ENCODE data around the gene TMEM184C. TPM values are rescaled to one million over a fixed set of nuclear protein-coding genes. Genes with fewer than 3 reads are reported as not detected.

Gene TMEM184C
- total RNA-seq, 2 donors from 2014 or later = 30.3 to 35.7 TPM

- no peaks in the 10 kb centered on the region for H3K4me1 Mint-ChIP-seq
- TF ChIP-seq CTCF (conservative IDR thresholded peaks at IDR 0.05) = no peak
- Histone ChIP-seq H3K9ac (ENCODE audit: extremely low read depth, low read length, poor library complexity, severe bottlenecking) (no peak overlapping the region), H3K36me3 (ENCODE audit: control insufficient read depth, insufficient read depth, low read length) (peaks cover 67% of the 10 kb centered on the region), H3K27ac (ENCODE audit: low read depth, low read length) (no peak overlapping the region), H3K9me3 (ENCODE audit: control insufficient read depth, low read length) (no peaks in the 10 kb centered on the region), H3K27me3 (ENCODE audit: control insufficient read depth, insufficient read depth, low read length, poor library complexity, severe bottlenecking) (no peaks in the 10 kb centered on the region), H3K4me1 (ENCODE audit: control insufficient read depth, insufficient read depth, low read length) (no peaks in the 10 kb centered on the region), H3K4me3 (ENCODE audit: low read length) (no peak overlapping the region)
- H3K27ac Mint-ChIP-seq = no peak overlapping the region
- H3K9me3 Mint-ChIP-seq = no peaks in the 10 kb centered on the region
- peaks cover 67% of the 10 kb centered on the region for H3K36me3 Mint-ChIP-seq (ENCODE audit: low read depth)
- 100% methylated on average over 1 of the region's 1 CpG; no CpG with 5 or more reads in 1 of the 2 experiments for WGBS, 2 experiments (ENCODE audit: insufficient coverage in 1 of 2, insufficient read length in 1 of 2)
- no peaks in the 10 kb centered on the region for H3K27me3 Mint-ChIP-seq (ENCODE audit: insufficient read depth)
- no peak for DNase-seq
- no peak overlapping the region for H3K4me3 Mint-ChIP-seq
Measured at GRCh38 chr4:147638365-147638764, 21.2 kb downstream of the TMEM184C start.

GRCh38 chr4:147638942-147639341 lies 21.7 kb downstream of the TMEM184C start:
- no peaks in the 10 kb centered on the region for H3K9me3 ChIP-seq (ENCODE audit: control insufficient read depth, low read length)
- no peak overlapping the region for H3K4me3 ChIP-seq (ENCODE audit: low read length)
- WGBS, 2 experiments (ENCODE audit: insufficient coverage in 1 of 2, insufficient read length in 1 of 2) = 80 to 89% methylated on average over 1 to 2 of the region's 2 CpGs
- no peaks in the 10 kb centered on the region for H3K27me3 ChIP-seq (ENCODE audit: control insufficient read depth, insufficient read depth, low read length, poor library complexity, severe bottlenecking)
- DNase-seq = no peak
- Mint-ChIP-seq H3K9me3 (no peaks in the 10 kb centered on the region), H3K27me3 (ENCODE audit: insufficient read depth) (no peaks in the 10 kb centered on the region), H3K27ac (no peak overlapping the region), H3K4me1 (no peaks in the 10 kb centered on the region), H3K4me3 (no peak overlapping the region), H3K36me3 (ENCODE audit: low read depth) (peaks cover 63% of the 10 kb centered on the region)
- H3K9ac ChIP-seq (ENCODE audit: extremely low read depth, low read length, poor library complexity, severe bottlenecking) = no peak overlapping the region
- peaks cover 62% of the 10 kb centered on the region for H3K36me3 ChIP-seq (ENCODE audit: control insufficient read depth, insufficient read depth, low read length)
- H3K4me1 ChIP-seq (ENCODE audit: control insufficient read depth, insufficient read depth, low read length) = no peaks in the 10 kb centered on the region
- no peak for TF ChIP-seq CTCF (conservative IDR thresholded peaks at IDR 0.05)
- no peak overlapping the region for H3K27ac ChIP-seq (ENCODE audit: low read depth, low read length)

GRCh38 chr4:147639388-147639787 lies 22.2 kb downstream of the TMEM184C start:
- H3K9me3 Mint-ChIP-seq = no peaks in the 10 kb centered on the region
- no peak overlapping the region for H3K27ac ChIP-seq (ENCODE audit: low read depth, low read length)
- no peak overlapping the region for H3K27ac Mint-ChIP-seq
- peaks cover 57% of the 10 kb centered on the region for H3K36me3 ChIP-seq (ENCODE audit: control insufficient read depth, insufficient read depth, low read length)
- no peak for TF ChIP-seq CTCF (conservative IDR thresholded peaks at IDR 0.05)
- no peak overlapping the region for H3K4me3 ChIP-seq (ENCODE audit: low read length)
- no peaks in the 10 kb centered on the region for H3K4me1 ChIP-seq (ENCODE audit: control insufficient read depth, insufficient read depth, low read length)
- H3K4me3 Mint-ChIP-seq = no peak overlapping the region
- H3K27me3 Mint-ChIP-seq (ENCODE audit: insufficient read depth) = no peaks in the 10 kb centered on the region
- H3K9me3 ChIP-seq (ENCODE audit: control insufficient read depth, low read length) = no peaks in the 10 kb centered on the region
- H3K4me1 Mint-ChIP-seq = peaks cover 1% of the 10 kb centered on the region
- no peaks in the 10 kb centered on the region for H3K27me3 ChIP-seq (ENCODE audit: control insufficient read depth, insufficient read depth, low read length, poor library complexity, severe bottlenecking)
- H3K9ac ChIP-seq (ENCODE audit: extremely low read depth, low read length, poor library complexity, severe bottlenecking) = no peak overlapping the region
- H3K36me3 Mint-ChIP-seq (ENCODE audit: low read depth) = peaks cover 60% of the 10 kb centered on the region
- DNase-seq = no peak
